ENCODE results near the gene RBM33. TPM values are rescaled to one million over a fixed set of nuclear protein-coding genes. Genes with fewer than 3 reads are reported as not detected.

RBM33 gene
- total RNA-seq, 1 donor from 2014 or later: 30.8 TPM

DNA sequence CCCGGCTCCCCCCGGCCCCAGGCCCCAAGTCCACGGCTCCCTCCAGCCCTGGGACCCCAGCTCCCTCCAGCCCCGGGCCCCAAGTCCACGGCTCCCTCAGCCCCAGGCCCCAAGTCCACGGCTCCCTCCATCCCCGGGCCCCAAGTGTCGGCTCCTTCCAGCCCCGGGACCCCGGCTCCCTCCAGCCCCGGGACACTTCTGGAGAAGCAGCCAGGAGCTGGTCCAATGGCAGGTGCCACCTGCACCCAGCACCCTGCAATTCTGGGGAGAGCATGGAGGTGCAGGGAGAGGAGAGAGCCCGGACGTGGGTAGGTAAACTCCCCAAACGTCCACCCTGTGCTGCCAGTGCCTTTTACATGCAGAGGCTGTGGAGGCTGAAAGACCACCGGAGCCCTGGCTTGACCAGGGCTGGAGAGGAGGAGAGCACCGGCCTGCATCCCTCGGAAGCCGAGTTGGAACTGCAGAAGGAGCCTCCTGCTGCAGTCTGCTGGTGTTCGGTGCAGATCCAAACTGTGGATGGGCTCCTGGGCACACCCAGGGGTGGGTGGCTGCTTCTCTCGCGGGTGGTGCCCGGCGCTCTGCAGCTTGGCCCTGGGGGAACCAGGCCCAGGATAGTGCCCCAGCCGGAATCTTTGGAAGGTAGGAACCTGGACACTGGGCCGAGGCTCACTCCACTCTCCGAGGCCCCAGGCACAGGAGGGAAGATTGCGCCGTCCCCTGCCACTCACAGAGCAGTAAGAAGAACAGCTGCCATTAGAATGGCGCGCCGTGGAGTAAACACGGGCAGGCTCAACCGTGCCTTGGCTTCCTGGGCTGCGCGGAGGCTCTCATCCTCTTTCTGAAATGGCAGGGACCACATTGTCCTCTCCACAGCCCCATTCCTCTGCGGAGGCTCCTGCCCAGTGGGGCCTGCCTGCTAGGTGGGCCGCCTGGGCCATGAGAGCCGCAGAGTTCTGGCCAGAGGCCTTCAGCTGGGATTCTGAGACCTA lies 153.1 kb downstream of the RBM33 start:
- H3K27ac ChIP-seq (replicated peaks): no peak overlapping the region
- TF ChIP-seq, protein P1, sequence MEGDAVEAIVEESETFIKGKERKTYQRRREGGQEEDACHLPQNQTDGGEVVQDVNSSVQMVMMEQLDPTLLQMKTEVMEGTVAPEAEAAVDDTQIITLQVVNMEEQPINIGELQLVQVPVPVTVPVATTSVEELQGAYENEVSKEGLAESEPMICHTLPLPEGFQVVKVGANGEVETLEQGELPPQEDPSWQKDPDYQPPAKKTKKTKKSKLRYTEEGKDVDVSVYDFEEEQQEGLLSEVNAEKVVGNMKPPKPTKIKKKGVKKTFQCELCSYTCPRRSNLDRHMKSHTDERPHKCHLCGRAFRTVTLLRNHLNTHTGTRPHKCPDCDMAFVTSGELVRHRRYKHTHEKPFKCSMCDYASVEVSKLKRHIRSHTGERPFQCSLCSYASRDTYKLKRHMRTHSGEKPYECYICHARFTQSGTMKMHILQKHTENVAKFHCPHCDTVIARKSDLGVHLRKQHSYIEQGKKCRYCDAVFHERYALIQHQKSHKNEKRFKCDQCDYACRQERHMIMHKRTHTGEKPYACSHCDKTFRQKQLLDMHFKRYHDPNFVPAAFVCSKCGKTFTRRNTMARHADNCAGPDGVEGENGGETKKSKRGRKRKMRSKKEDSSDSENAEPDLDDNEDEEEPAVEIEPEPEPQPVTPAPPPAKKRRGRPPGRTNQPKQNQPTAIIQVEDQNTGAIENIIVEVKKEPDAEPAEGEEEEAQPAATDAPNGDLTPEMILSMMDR (IDR thresholded peaks at IDR 0.05; ENCODE audit: borderline replicate concordance): peak; percentile 35
- peaks cover 12% of the 10 kb centered on the region for H3K4me1 ChIP-seq
- H3K4me3 ChIP-seq: no peak overlapping the region
- peaks cover 83% of the 10 kb centered on the region for H3K27me3 ChIP-seq (ENCODE audit: low read depth)
- intact Hi-C loops (cut with micrococcal nuclease): no loop called here
- H3K36me3 ChIP-seq: no peaks in the 10 kb centered on the region
- DNase-seq: no peak
- H3K9me3 ChIP-seq (replicated peaks): no peaks in the 10 kb centered on the region

DNA sequence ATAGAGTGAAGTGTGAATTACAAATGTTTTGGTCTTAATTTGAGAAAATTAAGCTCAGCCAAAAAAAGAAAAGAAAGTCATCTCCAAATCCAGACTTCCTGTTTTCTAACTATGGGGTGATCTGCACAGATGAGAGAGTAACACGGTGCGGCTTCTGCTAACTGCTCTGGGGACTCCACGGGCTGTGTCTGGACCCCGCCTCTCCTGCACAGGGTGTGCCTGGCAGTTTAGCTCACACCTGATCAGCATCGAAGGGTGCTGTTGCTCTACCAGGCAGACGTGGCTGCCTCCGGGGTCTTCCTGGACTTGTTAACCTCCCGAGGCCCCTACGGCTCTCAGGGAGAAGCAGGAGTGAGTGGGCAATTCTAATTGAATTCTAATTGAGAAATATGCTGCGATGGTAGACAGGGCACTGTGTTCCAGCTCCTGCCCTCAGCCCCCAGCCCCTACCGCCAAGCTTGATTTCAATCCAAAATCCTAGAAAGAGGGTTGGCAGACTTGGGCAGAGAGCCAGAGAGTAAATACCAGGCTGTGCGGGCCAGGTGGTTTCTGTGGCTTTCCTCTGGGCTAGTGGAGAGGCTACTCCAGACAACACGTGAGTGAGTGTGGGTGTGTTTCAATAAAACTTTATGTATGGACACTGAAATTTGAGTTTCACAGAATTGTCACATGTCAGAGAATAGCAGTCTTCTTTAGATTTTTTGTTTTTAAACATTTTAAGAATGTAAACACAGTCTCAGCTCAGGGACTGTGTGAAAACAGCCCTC lies 154.4 kb downstream of the RBM33 start:
- TF ChIP-seq, protein P1 (IDR thresholded peaks at IDR 0.05; ENCODE audit: borderline replicate concordance): no peak
- peaks cover 25% of the 10 kb centered on the region for H3K4me1 ChIP-seq
- no peak overlapping the region for H3K27ac ChIP-seq (replicated peaks)
- intact Hi-C loops (cut with micrococcal nuclease): no loop called here
- no peak for DNase-seq
- H3K4me3 ChIP-seq: no peak overlapping the region
- peaks cover 94% of the 10 kb centered on the region for H3K27me3 ChIP-seq (ENCODE audit: low read depth)
- H3K36me3 ChIP-seq: no peaks in the 10 kb centered on the region
- H3K9me3 ChIP-seq (replicated peaks): no peaks in the 10 kb centered on the region

DNA sequence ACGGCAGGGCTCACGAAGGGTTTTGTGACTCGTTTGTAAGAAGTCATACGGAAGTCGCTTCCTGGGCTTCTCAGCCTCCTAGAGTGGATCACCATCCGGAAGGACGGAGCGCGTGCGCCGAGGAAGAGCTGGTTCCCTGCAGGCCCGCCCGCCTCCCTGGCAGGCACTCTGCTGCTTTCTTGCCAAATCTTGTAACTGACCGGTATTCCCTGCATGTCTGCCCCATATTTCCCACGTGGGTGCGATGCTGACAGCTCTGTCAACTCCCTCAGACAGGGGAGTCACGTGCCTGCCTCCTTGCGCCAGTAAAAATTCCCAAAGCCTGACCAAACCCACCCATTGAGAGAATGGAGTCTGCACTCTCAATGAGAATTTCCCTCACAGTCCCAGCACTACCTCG lies 155.1 kb downstream of the RBM33 start:
- TF ChIP-seq, protein P1 (IDR thresholded peaks at IDR 0.05; ENCODE audit: borderline replicate concordance): no peak
- Histone ChIP-seq H3K27ac (replicated peaks) (no peak overlapping the region), H3K27me3 (ENCODE audit: low read depth) (peaks cover 97% of the 10 kb centered on the region), H3K36me3 (no peaks in the 10 kb centered on the region), H3K4me1 (peaks cover 31% of the 10 kb centered on the region), H3K4me3 (no peak overlapping the region), H3K9me3 (replicated peaks) (no peaks in the 10 kb centered on the region)
- DNase-seq: no peak
- intact Hi-C loops (cut with micrococcal nuclease): no loop called here

DNA sequence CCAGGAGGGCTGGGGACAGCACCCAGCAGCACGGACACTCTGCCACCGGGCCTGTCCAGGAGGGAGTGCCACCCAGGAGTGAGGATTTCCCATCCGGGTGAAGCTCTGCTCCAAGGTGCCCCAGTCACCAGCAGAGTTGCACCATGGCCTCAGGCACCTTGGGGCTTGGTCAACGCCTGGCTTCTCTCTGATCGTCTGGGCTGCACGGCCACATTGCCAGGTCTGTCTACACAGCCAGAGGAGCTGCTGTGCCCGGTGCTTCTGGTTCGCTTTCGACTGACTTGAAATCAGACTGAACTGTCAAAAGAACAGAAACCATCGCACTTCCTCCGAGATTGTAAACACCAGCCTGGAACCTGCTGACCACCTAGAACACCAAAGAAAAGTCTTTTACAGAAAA lies 155.8 kb downstream of the RBM33 start:
- intact Hi-C loops (cut with micrococcal nuclease): loop anchor here (10.0 kb wide), 1 partner anchor 674 kb away; no protein-coding TSS in a partner anchor
- TF ChIP-seq, protein P1 (IDR thresholded peaks at IDR 0.05; ENCODE audit: borderline replicate concordance): no peak
- Histone ChIP-seq H3K4me1 (peaks cover 39% of the 10 kb centered on the region), H3K4me3 (no peak overlapping the region), H3K27ac (replicated peaks) (no peak overlapping the region), H3K36me3 (no peaks in the 10 kb centered on the region), H3K27me3 (ENCODE audit: low read depth) (peaks cover 100% of the 10 kb centered on the region), H3K9me3 (replicated peaks) (no peaks in the 10 kb centered on the region)
- no peak for DNase-seq

DNA sequence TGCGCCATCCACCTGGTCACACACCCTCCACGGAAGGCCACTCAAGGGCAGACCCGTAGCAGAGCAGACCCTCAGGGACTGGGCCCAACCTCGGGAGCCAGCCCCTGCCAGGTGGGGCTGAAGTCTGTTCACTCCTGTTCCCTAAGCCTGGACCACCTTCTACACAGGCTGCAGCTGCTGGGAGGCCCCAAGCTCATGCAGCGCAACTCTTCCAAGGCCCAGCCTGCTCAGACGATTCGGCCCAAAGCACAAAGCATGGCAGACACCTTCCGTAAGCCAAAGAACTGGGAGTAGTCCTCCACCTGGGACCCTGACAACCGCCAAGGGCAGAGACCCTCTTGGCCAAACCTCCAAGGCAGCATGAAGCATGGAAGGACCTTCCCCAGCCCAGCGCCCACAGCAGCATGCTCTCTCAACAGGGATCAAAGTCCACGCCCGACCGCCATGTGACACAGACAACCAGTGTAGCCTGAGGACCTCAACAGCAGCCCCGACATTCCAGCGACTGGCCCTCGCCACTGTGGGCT lies 156.3 kb downstream of the RBM33 start:
- H3K9me3 ChIP-seq (replicated peaks): no peaks in the 10 kb centered on the region
- no peak overlapping the region for H3K27ac ChIP-seq (replicated peaks)
- DNase-seq: no peak
- H3K4me1 ChIP-seq: peaks cover 44% of the 10 kb centered on the region
- TF ChIP-seq, protein P1 (IDR thresholded peaks at IDR 0.05; ENCODE audit: borderline replicate concordance): no peak
- no peaks in the 10 kb centered on the region for H3K36me3 ChIP-seq
- intact Hi-C loops (cut with micrococcal nuclease): loop anchor here (10.0 kb wide), 1 partner anchor 674 kb away; no protein-coding TSS in a partner anchor
- peaks cover 100% of the 10 kb centered on the region for H3K27me3 ChIP-seq (ENCODE audit: low read depth)
- no peak overlapping the region for H3K4me3 ChIP-seq
